Heart left ventricle (tissue), 16 donors: Measurements from ENCODE around the gene OR2F1. TPM values are rescaled to one million over a fixed set of nuclear protein-coding genes. Genes with fewer than 3 reads are reported as not detected.

Source experiments
- ATAC-seq, 4 donors: fragments of 200-7000 bp; cut with Tn5 transposase; one replicate each; pipeline ENCODE4 v1.9.1; 2020 to 2022; ENCODE audit warnings: moderate library complexity in 4 of 4, mild to moderate bottlenecking in 3 of 4, moderate number of reproducible peaks in 1 of 4
- DNase-seq, 5 donors: peaks; one replicate each; pipeline ENCODE4 v3.0.0-alpha.2; 2020
- H3K27ac ChIP-seq, 12 donors: fragments of 200-600 bp; sonication (generic) in 4 of 12; one replicate each; pipeline versions ENCODE4 v1.5.0 to v1.8.0; 2016 to 2022; ENCODE audit warnings: mild to moderate bottlenecking in 2 of 12
- H3K27me3 ChIP-seq, 9 donors: fragments of 200-600 bp; sonication (generic) in 2 of 9; one replicate each; pipeline versions ENCODE4 v1.5.1 to v1.8.0; 2016 to 2022; ENCODE audit warnings: mild to moderate bottlenecking in 3 of 9
- H3K36me3 ChIP-seq, 9 donors: fragments of 200-600 bp; sonication (generic) in 2 of 9; one replicate each; pipeline versions ENCODE4 v1.5.0 to v1.8.0; 2018 to 2022; ENCODE audit warnings: mild to moderate bottlenecking in 2 of 9
- H3K4me1 ChIP-seq, 12 donors: fragments of 200-600 bp; sonication (generic) in 4 of 12; one replicate each; pipeline versions ENCODE4 v1.5.0 to v1.8.0; 2016 to 2022; ENCODE audit warnings: mild to moderate bottlenecking in 3 of 12
- H3K4me3 ChIP-seq, 12 donors: fragments of 200-600 bp; sonication (generic) in 4 of 12; one replicate each; pipeline versions ENCODE4 v1.5.0 to v1.8.0; 2017 to 2022; ENCODE audit warnings: mild to moderate bottlenecking in 9 of 12, moderate library complexity in 4 of 12
- H3K9me3 ChIP-seq, 12 donors: fragments of 200-600 bp; sonication (generic) in 4 of 12; one replicate each; pipeline versions ENCODE4 v1.5.0 to v1.8.0; 2016 to 2022; ENCODE audit warnings: mild to moderate bottlenecking in 1 of 12
- CTCF ChIP-seq, 12 donors: fragments of 200-600 bp; sonication (generic) in 4 of 12; IDR thresholded peaks; one replicate each; pipeline versions ENCODE4 v1.5.0 to v1.8.0; 2018 to 2022; ENCODE audit warnings: antibody characterized with exemption in 12 of 12, mild to moderate bottlenecking in 5 of 12
- POLR2A ChIP-seq, 2 donors: fragments of 450-650 bp; IDR thresholded peaks; one replicate each; pipeline ENCODE4 v1.6.1; 2017; ENCODE audit warnings: antibody characterized with exemption in 2 of 2, mild to moderate bottlenecking in 2 of 2, moderate library complexity in 2 of 2
- WGBS, 4 donors: extraction: QIAGEN DNeasy Blood & Tissue Kit in 2 of 4; methylation state at CpG; one replicate each; pipeline versions ENCODE4 v1.1.5 to v1.1.7; 2013 to 2018; 5-methylcytosine and 5-hydroxymethylcytosine counted together
- intact Hi-C, 10 donors: fragments of 100-400 bp; cut with DNase I; formaldehyde crosslinking; loops; one replicate each; pipeline versions ENCODE4 v1.11.1 to v1.14.2; 2022
- polyA plus RNA-seq, 2 donors: library from polyadenylated mRNA; stranded (reverse); fragments of 200-250 nt; gene quantifications; one replicate each; pipeline ENCODE4 v1.2.3, GENCODE V29; 2013
- total RNA-seq, 9 donors: library from RNA; depleted of rRNA in 2 of 9; stranded (reverse); fragments of >200 nt in 2 of 9; fragmentation: NEBNext Ultra II Directional in 3 of 9; extraction: Animal tissue kit (Norgen Biotek cat#: 25700) in 3 of 9; gene quantifications; one replicate each; pipeline versions ENCODE4 v1.1.0 to v1.2.4, GENCODE V29; 2016 to 2023
- donor health status: ischemic (EF 13 %, LVEDD 7.1; RV severe dilation, severe dysfunction).
- donor health status: healthy with polysubstance abuse.
- donor health status: DM: no; HTN: yes; CAD: no.
- donor health status: DM: no; HTN: no; CAD: no.
- donor health status: ischemic (EF 25% LVEDD 6.9; RV normal size, moderate dysfunction).
- donor health status: ischemic (EF 25% LVEDD 5.7; RV mildly dilated, moderate dysfunction).
- donor health status: healthy.
- donor health status: DM: yes; HTN: yes; CAD: no.
- donor health status: ischemic (EF 35%, LVEDD 5.7; RV mildly dilated, moderate dysfunction).
- donor health status: nonischemic (EF 11% LVEDD 7.7; RV severe dilation, severe dysfunction).
- donor health status: DM: yes; HTN: yes; CAD: no.
- donor health status: PGD.
- donor health status: ischemic (EF 29% LVEDD 5.4; RV normal size, mild dysfunction).
- donor health status: nonischemic (EF 23%, LVEDD 6.1; RV moderate dilation, normal function).

OR2F1 gene
- total and polyA plus RNA-seq, 11 donors = not detected

GRCh38 chr7:143908120-143908519 is 46.5 kb upstream of the OR2F1 start:
- WGBS, 4 donors = 75 to 77% (median 76%) methylated on average over 5 of the region's 5 CpGs
- no peak overlapping the region for H3K27ac ChIP-seq
- H3K4me1 ChIP-seq = peaks cover 0 to 19% (median 2%) of the 10 kb centered on the region in 12 donors
- no peak overlapping the region for H3K4me3 ChIP-seq
- no peak for TF ChIP-seq CTCF (IDR thresholded peaks at IDR 0.05)
- no peak for TF ChIP-seq POLR2A (IDR thresholded peaks at IDR 0.05)
- H3K36me3 ChIP-seq = no peaks in the 10 kb centered on the region
- no peaks in the 10 kb centered on the region for H3K9me3 ChIP-seq
- intact Hi-C loops = loop anchor here in 3 of 10 donors (10.0 kb wide), 2 partner anchors 117 to 523 kb away; partner anchors contain the start of gene ZYX (in 1 of the 3)
- DNase-seq (no peak), ATAC-seq (no peak)
- H3K27me3 ChIP-seq = no peaks in the 10 kb centered on the region

GRCh38 chr7:143909863-143910262 is 44.8 kb upstream of the OR2F1 start:
- intact Hi-C loops = loop anchor here in 3 of 10 donors (10.0 kb wide), 2 partner anchors 115 to 525 kb away; partner anchors contain the start of gene ZYX (in 1 of the 3)
- no peak for ATAC-seq
- Histone ChIP-seq H3K36me3 (no peaks in the 10 kb centered on the region), H3K4me3 (no peak overlapping the region), H3K27me3 (no peaks in the 10 kb centered on the region), H3K4me1 (peaks cover 0 to 11% (median 0%) of the 10 kb centered on the region in 12 donors), H3K27ac (no peak overlapping the region), H3K9me3 (no peaks in the 10 kb centered on the region)
- WGBS, 4 donors = 57 to 86% (median 69%) methylated on average over 3 of the region's 3 CpGs
- no peak for DNase-seq
- TF ChIP-seq POLR2A (IDR thresholded peaks at IDR 0.05) (no peak), CTCF (IDR thresholded peaks at IDR 0.05) (no peak)

GRCh38 chr7:143910473-143911248 is 44.0 kb upstream of the OR2F1 start:
- Histone ChIP-seq H3K27ac (no peak overlapping the region), H3K27me3 (no peaks in the 10 kb centered on the region), H3K9me3 (no peaks in the 10 kb centered on the region), H3K36me3 (no peaks in the 10 kb centered on the region), H3K4me1 (peaks cover 0 to 4% (median 0%) of the 10 kb centered on the region in 12 donors), H3K4me3 (no peak overlapping the region)
- ATAC-seq = no peak
- no peak for TF ChIP-seq POLR2A (IDR thresholded peaks at IDR 0.05)
- TF ChIP-seq CTCF (IDR thresholded peaks at IDR 0.05) = no peak
- DNase-seq = no peak
- WGBS, 4 donors = 64 to 77% (median 72%) methylated on average over 3 of the region's 3 CpGs
- intact Hi-C loops = no loop called here

- 87 to 97% (median 92%) methylated on average over 3 of the region's 3 CpGs for WGBS, 4 donors
- no peaks in the 10 kb centered on the region for H3K9me3 ChIP-seq
- ATAC-seq (no peak), DNase-seq (no peak)
- intact Hi-C loops = no loop called here
- TF ChIP-seq POLR2A (IDR thresholded peaks at IDR 0.05) (no peak), CTCF (IDR thresholded peaks at IDR 0.05) (no peak)
- H3K36me3 ChIP-seq = no peaks in the 10 kb centered on the region
- H3K4me1 ChIP-seq = no peaks in the 10 kb centered on the region
- H3K27me3 ChIP-seq = no peaks in the 10 kb centered on the region
- H3K27ac ChIP-seq = no peak overlapping the region
- H3K4me3 ChIP-seq = no peak overlapping the region
These were observed 40.6 kb upstream of the OR2F1 start for GRCh38 chr7:143913945-143914615.
